ENCODE measurements around the gene ISL2. TPM values are rescaled to one million over a fixed set of nuclear protein-coding genes. Genes with fewer than 3 reads are reported as not detected.

Gene ISL2
- total and polyA plus RNA-seq, 4 donors: 0.03 to 0.14 TPM; not detected in 2

DNA sequence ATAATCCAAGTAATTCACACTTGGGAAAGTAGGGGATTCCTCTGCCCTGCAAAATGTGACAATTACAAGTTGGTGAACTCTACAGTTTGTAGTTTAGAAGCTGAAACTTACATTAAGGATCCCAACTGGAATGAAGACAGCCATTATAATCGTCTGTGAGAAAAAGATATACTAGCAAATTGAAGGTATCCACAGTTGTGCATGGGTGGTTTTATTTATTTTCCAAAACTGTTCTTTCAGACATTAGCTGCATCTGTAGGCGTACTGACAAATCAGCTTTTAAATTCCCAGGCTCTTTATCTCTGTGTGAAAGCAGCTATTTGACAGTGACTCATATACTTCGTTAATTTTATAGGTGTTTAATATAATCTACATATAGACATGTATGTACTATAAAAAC is 12.5 kb upstream of the ISL2 start:
- H3K9ac ChIP-seq (ENCODE audit: low read depth in 1 of 2, low read length in 2 of 2): no peak overlapping the region
- H3K4me3 ChIP-seq (ENCODE audit: low read depth in 1 of 3, low read length in 3 of 3): no peak overlapping the region
- no peaks in the 10 kb centered on the region for H3K4me1 ChIP-seq (ENCODE audit: control insufficient read depth in 4 of 4, insufficient read depth in 4 of 4, low read length in 3 of 4)
- TF ChIP-seq, protein P1, sequence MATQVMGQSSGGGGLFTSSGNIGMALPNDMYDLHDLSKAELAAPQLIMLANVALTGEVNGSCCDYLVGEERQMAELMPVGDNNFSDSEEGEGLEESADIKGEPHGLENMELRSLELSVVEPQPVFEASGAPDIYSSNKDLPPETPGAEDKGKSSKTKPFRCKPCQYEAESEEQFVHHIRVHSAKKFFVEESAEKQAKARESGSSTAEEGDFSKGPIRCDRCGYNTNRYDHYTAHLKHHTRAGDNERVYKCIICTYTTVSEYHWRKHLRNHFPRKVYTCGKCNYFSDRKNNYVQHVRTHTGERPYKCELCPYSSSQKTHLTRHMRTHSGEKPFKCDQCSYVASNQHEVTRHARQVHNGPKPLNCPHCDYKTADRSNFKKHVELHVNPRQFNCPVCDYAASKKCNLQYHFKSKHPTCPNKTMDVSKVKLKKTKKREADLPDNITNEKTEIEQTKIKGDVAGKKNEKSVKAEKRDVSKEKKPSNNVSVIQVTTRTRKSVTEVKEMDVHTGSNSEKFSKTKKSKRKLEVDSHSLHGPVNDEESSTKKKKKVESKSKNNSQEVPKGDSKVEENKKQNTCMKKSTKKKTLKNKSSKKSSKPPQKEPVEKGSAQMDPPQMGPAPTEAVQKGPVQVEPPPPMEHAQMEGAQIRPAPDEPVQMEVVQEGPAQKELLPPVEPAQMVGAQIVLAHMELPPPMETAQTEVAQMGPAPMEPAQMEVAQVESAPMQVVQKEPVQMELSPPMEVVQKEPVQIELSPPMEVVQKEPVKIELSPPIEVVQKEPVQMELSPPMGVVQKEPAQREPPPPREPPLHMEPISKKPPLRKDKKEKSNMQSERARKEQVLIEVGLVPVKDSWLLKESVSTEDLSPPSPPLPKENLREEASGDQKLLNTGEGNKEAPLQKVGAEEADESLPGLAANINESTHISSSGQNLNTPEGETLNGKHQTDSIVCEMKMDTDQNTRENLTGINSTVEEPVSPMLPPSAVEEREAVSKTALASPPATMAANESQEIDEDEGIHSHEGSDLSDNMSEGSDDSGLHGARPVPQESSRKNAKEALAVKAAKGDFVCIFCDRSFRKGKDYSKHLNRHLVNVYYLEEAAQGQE (IDR thresholded peaks at IDR 0.05): no peak
- no peak for TF ChIP-seq FOXA1 (IDR thresholded peaks at IDR 0.05)
- TF ChIP-seq HNF4G (IDR thresholded peaks at IDR 0.05): no peak
- TF ChIP-seq RXRA (IDR thresholded peaks at IDR 0.05): no peak
- no peak for TF ChIP-seq FOXA2 (IDR thresholded peaks at IDR 0.05)
- no peak for TF ChIP-seq NR2F2 (IDR thresholded peaks at IDR 0.05)
- TF ChIP-seq EGR1 (IDR thresholded peaks at IDR 0.05; ENCODE audit: low read depth in 2 of 2): no peak
- TF ChIP-seq, protein P2, sequence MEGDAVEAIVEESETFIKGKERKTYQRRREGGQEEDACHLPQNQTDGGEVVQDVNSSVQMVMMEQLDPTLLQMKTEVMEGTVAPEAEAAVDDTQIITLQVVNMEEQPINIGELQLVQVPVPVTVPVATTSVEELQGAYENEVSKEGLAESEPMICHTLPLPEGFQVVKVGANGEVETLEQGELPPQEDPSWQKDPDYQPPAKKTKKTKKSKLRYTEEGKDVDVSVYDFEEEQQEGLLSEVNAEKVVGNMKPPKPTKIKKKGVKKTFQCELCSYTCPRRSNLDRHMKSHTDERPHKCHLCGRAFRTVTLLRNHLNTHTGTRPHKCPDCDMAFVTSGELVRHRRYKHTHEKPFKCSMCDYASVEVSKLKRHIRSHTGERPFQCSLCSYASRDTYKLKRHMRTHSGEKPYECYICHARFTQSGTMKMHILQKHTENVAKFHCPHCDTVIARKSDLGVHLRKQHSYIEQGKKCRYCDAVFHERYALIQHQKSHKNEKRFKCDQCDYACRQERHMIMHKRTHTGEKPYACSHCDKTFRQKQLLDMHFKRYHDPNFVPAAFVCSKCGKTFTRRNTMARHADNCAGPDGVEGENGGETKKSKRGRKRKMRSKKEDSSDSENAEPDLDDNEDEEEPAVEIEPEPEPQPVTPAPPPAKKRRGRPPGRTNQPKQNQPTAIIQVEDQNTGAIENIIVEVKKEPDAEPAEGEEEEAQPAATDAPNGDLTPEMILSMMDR (IDR thresholded peaks at IDR 0.05; ENCODE audit: low read depth, low read length, missing input control): no peak
- TF ChIP-seq HNF4A (conservative IDR thresholded peaks at IDR 0.05): no peak
- TF ChIP-seq RAD21 (IDR thresholded peaks at IDR 0.05): no peak
- TF ChIP-seq, protein P3, sequence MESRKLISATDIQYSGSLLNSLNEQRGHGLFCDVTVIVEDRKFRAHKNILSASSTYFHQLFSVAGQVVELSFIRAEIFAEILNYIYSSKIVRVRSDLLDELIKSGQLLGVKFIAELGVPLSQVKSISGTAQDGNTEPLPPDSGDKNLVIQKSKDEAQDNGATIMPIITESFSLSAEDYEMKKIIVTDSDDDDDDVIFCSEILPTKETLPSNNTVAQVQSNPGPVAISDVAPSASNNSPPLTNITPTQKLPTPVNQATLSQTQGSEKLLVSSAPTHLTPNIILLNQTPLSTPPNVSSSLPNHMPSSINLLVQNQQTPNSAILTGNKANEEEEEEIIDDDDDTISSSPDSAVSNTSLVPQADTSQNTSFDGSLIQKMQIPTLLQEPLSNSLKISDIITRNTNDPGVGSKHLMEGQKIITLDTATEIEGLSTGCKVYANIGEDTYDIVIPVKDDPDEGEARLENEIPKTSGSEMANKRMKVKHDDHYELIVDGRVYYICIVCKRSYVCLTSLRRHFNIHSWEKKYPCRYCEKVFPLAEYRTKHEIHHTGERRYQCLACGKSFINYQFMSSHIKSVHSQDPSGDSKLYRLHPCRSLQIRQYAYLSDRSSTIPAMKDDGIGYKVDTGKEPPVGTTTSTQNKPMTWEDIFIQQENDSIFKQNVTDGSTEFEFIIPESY (IDR thresholded peaks at IDR 0.05): no peak
- no peak for TF ChIP-seq YY1 (IDR thresholded peaks at IDR 0.05)
- TF ChIP-seq, protein P4, sequence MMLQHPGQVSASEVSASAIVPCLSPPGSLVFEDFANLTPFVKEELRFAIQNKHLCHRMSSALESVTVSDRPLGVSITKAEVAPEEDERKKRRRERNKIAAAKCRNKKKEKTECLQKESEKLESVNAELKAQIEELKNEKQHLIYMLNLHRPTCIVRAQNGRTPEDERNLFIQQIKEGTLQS (IDR thresholded peaks at IDR 0.05): no peak
- TF ChIP-seq, protein P5, sequence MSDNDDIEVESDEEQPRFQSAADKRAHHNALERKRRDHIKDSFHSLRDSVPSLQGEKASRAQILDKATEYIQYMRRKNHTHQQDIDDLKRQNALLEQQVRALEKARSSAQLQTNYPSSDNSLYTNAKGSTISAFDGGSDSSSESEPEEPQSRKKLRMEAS (IDR thresholded peaks at IDR 0.05): no peak
- no peak for TF ChIP-seq GABPA (IDR thresholded peaks at IDR 0.05 in 1 of 2, conservative IDR thresholded peaks at IDR 0.05 in 1 of 2)
- TF ChIP-seq SP1 (IDR thresholded peaks at IDR 0.05): no peak
- no peak for TF ChIP-seq JUND (IDR thresholded peaks at IDR 0.05)
- no peaks in the 10 kb centered on the region for H3K36me3 ChIP-seq (ENCODE audit: control insufficient read depth in 4 of 4, insufficient read depth in 3 of 4, low read depth in 1 of 4, low read length in 3 of 4)
- H3K27me3 ChIP-seq (ENCODE audit: control insufficient read depth in 4 of 4, insufficient read depth in 4 of 4, low read length in 3 of 4): no peaks in the 10 kb centered on the region
- no peak overlapping the region for H3K27ac ChIP-seq (ENCODE audit: low read depth in 1 of 2, low read length in 2 of 2)
- H3K9me3 ChIP-seq (ENCODE audit: control insufficient read depth in 4 of 4, low read length in 3 of 4): no peaks in the 10 kb centered on the region
- DNase-seq (ENCODE audit: low spot score): no peak
- 74% methylated on average over 3 of the region's 3 CpGs for WGBS

DNA sequence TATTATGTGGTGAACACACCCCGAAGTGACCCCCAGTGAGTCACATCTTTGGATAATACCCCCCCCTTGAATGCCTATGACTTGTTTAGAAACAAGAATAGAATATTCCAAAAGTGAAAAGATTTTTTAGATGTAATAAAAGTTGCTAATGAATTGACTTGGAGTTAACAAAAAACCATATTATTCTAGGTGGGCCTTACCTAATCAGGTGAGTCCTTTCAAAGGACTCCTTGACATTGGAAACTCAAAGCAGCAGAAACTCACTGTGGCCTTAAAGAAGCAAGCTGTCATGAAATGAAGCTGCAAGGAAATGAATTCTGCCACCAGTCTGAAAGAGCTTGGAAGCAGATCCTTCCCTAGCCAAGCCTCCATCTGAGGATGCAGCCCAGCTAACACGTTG is 10.9 kb upstream of the ISL2 start:
- Histone ChIP-seq H3K9me3 (ENCODE audit: control insufficient read depth in 4 of 4, low read length in 3 of 4) (no peaks in the 10 kb centered on the region), H3K4me3 (ENCODE audit: low read depth in 1 of 3, low read length in 3 of 3) (no peak overlapping the region), H3K27ac (ENCODE audit: low read depth in 1 of 2, low read length in 2 of 2) (no peak overlapping the region), H3K36me3 (ENCODE audit: control insufficient read depth in 4 of 4, insufficient read depth in 3 of 4, low read depth in 1 of 4, low read length in 3 of 4) (no peaks in the 10 kb centered on the region), H3K4me1 (ENCODE audit: control insufficient read depth in 4 of 4, insufficient read depth in 4 of 4, low read length in 3 of 4) (peaks cover 0 to 5% (median 2%) of the 10 kb centered on the region in 4 donors), H3K9ac (ENCODE audit: low read depth in 1 of 2, low read length in 2 of 2) (no peak overlapping the region), H3K27me3 (ENCODE audit: control insufficient read depth in 4 of 4, insufficient read depth in 4 of 4, low read length in 3 of 4) (no peaks in the 10 kb centered on the region)
- 82% methylated on average over 2 of the region's 2 CpGs for WGBS
- DNase-seq (ENCODE audit: low spot score): no peak
- TF ChIP-seq, protein P1 (IDR thresholded peaks at IDR 0.05): no peak
- TF ChIP-seq, protein P5 (IDR thresholded peaks at IDR 0.05): no peak
- TF ChIP-seq JUND (IDR thresholded peaks at IDR 0.05): no peak
- TF ChIP-seq, protein P2 (IDR thresholded peaks at IDR 0.05; ENCODE audit: low read depth, low read length, missing input control): no peak
- TF ChIP-seq YY1 (IDR thresholded peaks at IDR 0.05): no peak
- no peak for TF ChIP-seq HNF4G (IDR thresholded peaks at IDR 0.05)
- no peak for TF ChIP-seq HNF4A (conservative IDR thresholded peaks at IDR 0.05)
- TF ChIP-seq NR2F2 (IDR thresholded peaks at IDR 0.05): no peak
- no peak for TF ChIP-seq TAF1 (conservative IDR thresholded peaks at IDR 0.05)
